ENCODE measurements around the gene TMEM240.

DNA sequence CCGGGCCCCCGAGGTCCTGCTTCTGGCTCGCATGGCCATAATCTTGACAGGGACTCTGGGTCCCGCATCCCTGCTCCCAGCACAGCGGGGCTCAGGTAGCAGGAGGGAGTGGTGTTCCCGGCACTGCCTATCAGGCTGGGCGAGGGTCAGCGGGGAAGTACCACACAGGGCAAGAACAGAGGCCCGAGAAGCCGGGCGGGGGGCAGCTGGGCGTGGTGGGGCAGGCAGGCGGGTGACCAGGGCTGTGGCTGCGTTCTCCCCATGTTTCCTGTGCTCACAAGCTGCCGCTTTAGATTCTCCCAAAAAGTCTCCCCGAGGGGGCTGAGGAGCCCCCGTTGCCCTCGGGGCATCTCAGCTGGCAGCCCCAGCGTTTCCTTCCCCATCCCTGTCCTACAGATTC is 50.6 kb downstream of the TMEM240 start:
- TF ChIP-seq POLR2AphosphoS5 (IDR thresholded peaks at IDR 0.05; ENCODE audit: low read depth, low read length): no peak
- no peak for TF ChIP-seq POLR2A (IDR thresholded peaks at IDR 0.05; ENCODE audit: low read depth, low read length)
- no peak for TF ChIP-seq TAF1 (IDR thresholded peaks at IDR 0.05; ENCODE audit: borderline replicate concordance, low read depth, low read length)

All from GM12892 (cell line).